ENCODE data around the gene ABCC3.

The ABCC3 gene

GRCh38 chr17:50665838-50666237 is 31.2 kb downstream of the ABCC3 start:
- Histone ChIP-seq H3K27ac (no peak overlapping the region), H3K27me3 (ENCODE audit: insufficient read depth, low read depth, severe bottlenecking) (no peaks in the 10 kb centered on the region), H3K9me3 (ENCODE audit: severe bottlenecking) (no peaks in the 10 kb centered on the region), H3K36me3 (no peaks in the 10 kb centered on the region), H3K4me3 (ENCODE audit: low read depth, low read length) (no peak overlapping the region)
- no peak for DNase-seq
- TF ChIP-seq CTCF (IDR thresholded peaks at IDR 0.05; ENCODE audit: low read depth, low read length), result no peak

GRCh38 chr17:50666316-50666715 is 31.6 kb downstream of the ABCC3 start:
- no peak for TF ChIP-seq CTCF (IDR thresholded peaks at IDR 0.05; ENCODE audit: low read depth, low read length)
- no peaks in the 10 kb centered on the region for H3K9me3 ChIP-seq (ENCODE audit: severe bottlenecking)
- DNase-seq, result no peak
- no peaks in the 10 kb centered on the region for H3K27me3 ChIP-seq (ENCODE audit: insufficient read depth, low read depth, severe bottlenecking)
- H3K27ac ChIP-seq, result no peak overlapping the region
- H3K4me3 ChIP-seq (ENCODE audit: low read depth, low read length), result no peak overlapping the region
- H3K36me3 ChIP-seq, result no peaks in the 10 kb centered on the region

- Histone ChIP-seq H3K36me3 (no peaks in the 10 kb centered on the region), H3K27ac (no peak overlapping the region), H3K27me3 (ENCODE audit: insufficient read depth, low read depth, severe bottlenecking) (no peaks in the 10 kb centered on the region), H3K9me3 (ENCODE audit: severe bottlenecking) (no peaks in the 10 kb centered on the region), H3K4me3 (ENCODE audit: low read depth, low read length) (no peak overlapping the region)
- no peak for DNase-seq
- no peak for TF ChIP-seq CTCF (IDR thresholded peaks at IDR 0.05; ENCODE audit: low read depth, low read length)
Observed at GRCh38 chr17:50667259-50668024, 32.8 kb downstream of the ABCC3 start.

GRCh38 chr17:50668025-50668837 is 33.5 kb downstream of the ABCC3 start:
- no peak overlapping the region for H3K4me3 ChIP-seq (ENCODE audit: low read depth, low read length)
- no peak for DNase-seq
- no peaks in the 10 kb centered on the region for H3K27me3 ChIP-seq (ENCODE audit: insufficient read depth, low read depth, severe bottlenecking)
- H3K9me3 ChIP-seq (ENCODE audit: severe bottlenecking), result no peaks in the 10 kb centered on the region
- no peaks in the 10 kb centered on the region for H3K36me3 ChIP-seq
- no peak for TF ChIP-seq CTCF (IDR thresholded peaks at IDR 0.05; ENCODE audit: low read depth, low read length)
- H3K27ac ChIP-seq, result no peak overlapping the region

- Histone ChIP-seq H3K27me3 (ENCODE audit: insufficient read depth, low read depth, severe bottlenecking) (no peaks in the 10 kb centered on the region), H3K9me3 (ENCODE audit: severe bottlenecking) (no peaks in the 10 kb centered on the region), H3K27ac (no peak overlapping the region), H3K36me3 (no peaks in the 10 kb centered on the region), H3K4me3 (ENCODE audit: low read depth, low read length) (no peak overlapping the region)
- no peak for TF ChIP-seq CTCF (IDR thresholded peaks at IDR 0.05; ENCODE audit: low read depth, low read length)
- no peak for DNase-seq
Observed at GRCh38 chr17:50668838-50669581, 34.3 kb downstream of the ABCC3 start.
